A549 (cell line): Measurements from ENCODE around the gene SLC48A1. TPM values are rescaled to one million over a fixed set of nuclear protein-coding genes. Genes with fewer than 3 reads are reported as not detected.

Source experiments
- ATAC-seq, 2 experiments: fragments of 200-7000 bp in 1 of 2; fragments of >200 bp in 1 of 2; cut with Nextera tagmentation in 1 of 2; cut with Tn5 transposase in 1 of 2; 3 replicates each; pipeline versions ENCODE4 v1.8.0 to v1.9.1; 2018 to 2020; ENCODE audit warnings: mild to moderate bottlenecking in 1 of 2, moderate library complexity in 1 of 2
- CTCF ChIA-PET: fragments of 300-600 bp; sonication (Branson Sonifier 250); formaldehyde crosslinking; extraction: SDS; loops from one replicate; lab custom pipeline; 2021; ENCODE audit warnings: antibody characterized with exemption, inconsistent platforms; lab: Yijun Ruan, JAX
- POLR2A ChIA-PET: fragments of 350-600 bp; formaldehyde crosslinking; extraction: SDS; loops from one replicate; lab custom pipeline; 2021; ENCODE audit warnings: antibody characterized with exemption, inconsistent platforms; lab: Yijun Ruan, JAX
- DNase-seq, 2 experiments: peaks; one replicate each; pipeline versions ENCODE4 v3.0.0 to v3.0.0-alpha.2; 2011 to 2016; ENCODE audit warnings: low read depth in 1 of 2, low spot score in 1 of 2
- FAIRE-seq: peaks from 2 replicates; lab custom pipeline; 2011; peaks lifted over from hg19 to GRCh38; lab: Jason Lieb, UNC
- H3K27ac ChIP-seq, 2 experiments: fragments of >200 bp; sonication (Bioruptor Twin); formaldehyde crosslinking; 3 replicates each; pipeline ENCODE4 v1.5.1; 2016 to 2017
- H3K4me1 ChIP-seq: fragments of >200 bp; sonication (Bioruptor Twin); formaldehyde crosslinking; 3 replicates; pipeline ENCODE4 v1.6.1; 2016
- H3K4me2 ChIP-seq: fragments of >200 bp; sonication (Bioruptor Twin); formaldehyde crosslinking; 3 replicates; pipeline ENCODE4 v1.6.1; 2016
- H3K4me3 ChIP-seq: fragments of >200 bp; sonication (Bioruptor Twin); formaldehyde crosslinking; 3 replicates; pipeline ENCODE4 v1.5.1; 2016
- H3K9me3 ChIP-seq: fragments of >200 bp; sonication (Bioruptor Twin); formaldehyde crosslinking; 3 replicates; pipeline ENCODE4 v1.6.1; 2016
- CBX2 ChIP-seq: fragments of 200-600 bp; sonication (generic); IDR thresholded peaks from 2 replicates; pipeline ENCODE4 v1.6.1; 2016; ENCODE audit warnings: low read depth, mild to moderate bottlenecking, borderline replicate concordance
- CBX8 ChIP-seq: fragments of 200-600 bp; sonication (generic); IDR thresholded peaks from 2 replicates; pipeline ENCODE4 v1.6.1; 2016
- CEBPB ChIP-seq, 2 experiments: fragments of >200 bp in 1 of 2; sonication (Bioruptor Twin) in 1 of 2; formaldehyde crosslinking in 1 of 2; IDR thresholded peaks; 2 replicates each; pipeline ENCODE4 v1.6.1; 2012 to 2016
- CHD4 ChIP-seq: fragments of 200-600 bp; sonication (generic); IDR thresholded peaks from 2 replicates; pipeline ENCODE4 v1.6.1; 2016; ENCODE audit warnings: antibody characterized with exemption, mild to moderate bottlenecking, borderline replicate concordance
- EHF ChIP-seq: fragments of 250-450 bp; sonication (Bioruptor Pico); IDR thresholded peaks from 2 replicates; pipeline ENCODE4 v1.5.0; 2020; ENCODE audit warnings: mild to moderate bottlenecking
- ELK1 ChIP-seq: fragments of 150-350 bp; IDR thresholded peaks from 2 replicates; pipeline ENCODE4 v1.6.1; 2014; ENCODE audit warnings: low read depth, mild to moderate bottlenecking, low read length
- FOSB ChIP-seq: fragments of 250-450 bp; sonication (Bioruptor Pico); IDR thresholded peaks from 2 replicates; pipeline ENCODE4 v1.5.0; 2020; ENCODE audit warnings: mild to moderate bottlenecking, moderate library complexity
- FOXS1 ChIP-seq: fragments of 250-450 bp; sonication (Bioruptor Pico); IDR thresholded peaks from 2 replicates; pipeline ENCODE4 v1.5.0; 2020; ENCODE audit warnings: mild to moderate bottlenecking, moderate library complexity
- HDAC2 ChIP-seq: fragments of 200-600 bp; sonication (generic); IDR thresholded peaks from 2 replicates; pipeline ENCODE4 v1.6.1; 2016
- HEYL ChIP-seq: fragments of 250-450 bp; sonication (Bioruptor Pico); IDR thresholded peaks from 2 replicates; pipeline ENCODE4 v1.8.0; 2021; ENCODE audit warnings: mild to moderate bottlenecking, moderate library complexity
- HOXA7 ChIP-seq: fragments of 250-450 bp; sonication (Bioruptor Pico); IDR thresholded peaks from 2 replicates; pipeline ENCODE4 v1.5.0; 2020; ENCODE audit warnings: mild to moderate bottlenecking, moderate library complexity
- HOXB13 ChIP-seq: fragments of 250-450 bp; sonication (Bioruptor Pico); IDR thresholded peaks from 2 replicates; pipeline ENCODE4 v1.5.0; 2020; ENCODE audit warnings: low read depth, mild to moderate bottlenecking, moderate library complexity
- KDM1A ChIP-seq: fragments of 200-600 bp; sonication (generic); IDR thresholded peaks from 2 replicates; pipeline ENCODE4 v1.6.1; 2016; ENCODE audit warnings: low read depth, mild to moderate bottlenecking
- KDM5A ChIP-seq: fragments of 200-600 bp; sonication (generic); IDR thresholded peaks from 2 replicates; pipeline ENCODE4 v1.6.1; 2016; ENCODE audit warnings: antibody characterized with exemption, mild to moderate bottlenecking
- MAZ ChIP-seq: fragments of 150-350 bp; IDR thresholded peaks from 2 replicates; pipeline ENCODE4 v1.6.1; 2014; ENCODE audit warnings: antibody characterized with exemption, low read depth, low read length, borderline replicate concordance
- NPAS2 ChIP-seq: fragments of 250-450 bp; sonication (Bioruptor Pico); IDR thresholded peaks from 2 replicates; pipeline ENCODE4 v1.8.0; 2022; ENCODE audit warnings: mild to moderate bottlenecking, moderate library complexity, borderline replicate concordance
- PBX3 ChIP-seq: IDR thresholded peaks from 2 replicates; pipeline ENCODE4 v1.6.1; 2012
- POLR2A ChIP-seq: IDR thresholded peaks from 2 replicates; pipeline ENCODE4 v1.6.1; 2012; ENCODE audit warnings: mild to moderate bottlenecking, low read length
- POLR2AphosphoS2 ChIP-seq: conservative IDR thresholded peaks from 2 replicates; pipeline ENCODE4 v1.6.1; 2012; ENCODE audit warnings: low read length, improper control_type of control experiment, inconsistent platforms
- RARB ChIP-seq: fragments of 250-450 bp; sonication (Bioruptor Pico); IDR thresholded peaks from 2 replicates; pipeline ENCODE4 v1.8.0; 2021; ENCODE audit warnings: mild to moderate bottlenecking, moderate library complexity
- TP53 ChIP-seq: fragments of 250-450 bp; sonication (Bioruptor Pico); IDR thresholded peaks from 2 replicates; pipeline ENCODE4 v1.5.0; 2021; ENCODE audit warnings: mild to moderate bottlenecking, moderate library complexity
- USF2 ChIP-seq: fragments of 450-650 bp; IDR thresholded peaks from 2 replicates; pipeline ENCODE4 v1.6.1; 2014; ENCODE audit warnings: antibody characterized with exemption
- ZFP36 ChIP-seq: fragments of 450-650 bp; IDR thresholded peaks from 2 replicates; pipeline ENCODE4 v1.6.1; 2014; ENCODE audit warnings: borderline replicate concordance; ENCODE audit not compliant: partially characterized antibody
- ZSCAN20 ChIP-seq: fragments of 250-450 bp; sonication (Bioruptor Pico); IDR thresholded peaks from 2 replicates; pipeline ENCODE4 v1.8.0; 2022; ENCODE audit warnings: mild to moderate bottlenecking, moderate library complexity
- WGBS: methylation state at CpG from one replicate; pipeline ENCODE4 v1.1.6; 2017; ENCODE audit errors: missing lambda C conversion rate; 5-methylcytosine and 5-hydroxymethylcytosine counted together
- polyA plus RNA-seq, 4 experiments: library from polyadenylated mRNA; depleted of rRNA in 3 of 4; stranded (reverse); fragments of >200 nt; fragmentation: RNase III in 1 of 4; extraction: RNeasy Plus Mini Kit Qiagen cat#74134 plus additional on column Dnase treatment in 1 of 4; gene quantifications; 2 replicates in 3 of 4; 3 replicates in 1 of 4; pipeline ENCODE4 v1.2.3, GENCODE V29; 2011 to 2017

The SLC48A1 gene
- polyA plus RNA-seq, 2 of the 4 experiments (the other 2 are of a cell fraction), result 25.1 to 32.6 TPM

DNA sequence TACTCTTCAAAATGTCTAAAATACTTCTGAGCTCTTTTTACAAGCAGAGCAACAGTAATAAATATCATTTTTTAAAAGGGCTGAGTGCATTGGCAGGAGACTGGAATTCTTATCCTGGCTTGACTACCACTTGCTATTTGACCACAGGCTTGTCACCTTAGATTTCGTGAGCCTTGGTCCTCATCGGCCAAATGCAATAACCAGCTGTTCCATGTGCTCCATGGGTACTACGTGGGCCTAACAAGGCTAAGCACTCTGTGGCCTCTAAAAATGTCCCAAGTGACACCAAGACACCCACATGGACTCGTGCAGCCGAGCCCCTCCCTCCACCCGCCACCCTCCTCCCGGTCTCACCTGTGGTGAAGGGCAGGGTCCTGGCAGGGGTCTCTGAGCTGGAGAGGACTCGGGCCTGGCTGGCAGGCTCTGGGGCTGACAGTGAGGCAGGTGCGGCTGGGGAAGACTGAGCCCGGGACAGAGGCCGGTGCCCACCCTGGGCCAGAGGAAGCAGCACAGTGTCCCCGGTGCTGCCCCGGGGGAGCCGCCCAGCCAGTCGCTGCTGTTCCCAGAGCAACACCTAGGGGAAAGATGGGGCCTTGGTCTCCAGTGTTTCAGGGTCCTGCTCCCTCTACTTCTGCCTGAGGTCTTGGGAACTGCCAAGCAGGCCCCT, 20.1 kb downstream of the SLC48A1 start:
- no peaks in the 10 kb centered on the region for H3K9me3 ChIP-seq
- CTCF ChIA-PET, result interaction anchor here (0.7 to 59.0 kb wide), 10 partner anchors 9 to 157 kb away, joined by 3 to 1532 read pairs (median 4); partner anchors contain the start of genes ENDOU, HDAC7 and RAPGEF3
- no peak for DNase-seq
- no peak overlapping the region for H3K4me3 ChIP-seq
- no peak overlapping the region for H3K4me2 ChIP-seq
- POLR2A ChIA-PET, result interaction anchor here (0.6 kb wide), 1 partner anchor 34 kb away, joined by 3 read pairs; no protein-coding TSS in a partner anchor
- H3K27ac ChIP-seq, result no peak overlapping the region
- TF ChIP-seq USF2 (no peak), HOXB13 (no peak), CBX8 (no peak), ZFP36 (no peak), CHD4 (no peak), HOXA7 (CRISPR knock-in tag) (no peak), PBX3 (no peak), ELK1 (no peak), TP53 (no peak), KDM5A (no peak), ZSCAN20 (CRISPR knock-in tag) (no peak), FOXS1 (CRISPR knock-in tag) (no peak), KDM1A (no peak), POLR2A (no peak), NPAS2 (CRISPR knock-in tag) (no peak), POLR2AphosphoS2 (no peak), CBX2 (no peak), EHF (no peak)
- TF ChIP-seq, all 56 proteins: peak for 0
- no peaks in the 10 kb centered on the region for H3K4me1 ChIP-seq
- FAIRE-seq (no peak), ATAC-seq (no peak)
- 94% methylated on average over 10 of the region's 15 CpGs for WGBS

DNA sequence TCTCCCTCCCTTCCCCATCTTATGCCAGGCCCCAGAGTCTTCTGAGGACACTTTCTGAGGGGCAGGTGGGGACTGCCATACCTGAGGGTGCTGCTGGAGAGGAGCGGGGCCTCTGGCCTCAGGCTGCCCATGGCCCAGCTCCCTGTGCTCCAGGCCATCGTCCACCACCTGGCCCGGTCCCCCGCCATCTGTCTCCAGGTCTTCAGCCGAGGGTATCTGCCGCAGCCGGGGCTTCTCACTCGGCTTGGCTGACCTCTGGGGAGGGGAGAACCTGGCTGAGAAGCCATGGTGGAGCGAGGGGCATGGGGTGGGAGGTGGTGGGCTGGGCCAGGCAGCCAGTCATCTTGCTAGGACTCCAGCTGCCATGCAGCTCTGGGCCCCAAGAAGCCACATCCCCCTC, 21.6 kb downstream of the SLC48A1 start:
- CTCF ChIA-PET, result interaction anchor here (1.2 to 59.0 kb wide), 7 partner anchors 9 to 79 kb away, joined by 3 to 1532 read pairs (median 28); partner anchors contain the start of genes ENDOU and RAPGEF3
- WGBS, result 100% methylated on average over 1 of the region's 9 CpGs
- no peaks in the 10 kb centered on the region for H3K4me1 ChIP-seq
- no peak overlapping the region for H3K27ac ChIP-seq
- DNase-seq (no peak), FAIRE-seq (no peak), ATAC-seq (no peak)
- TF ChIP-seq HOXA7 (CRISPR knock-in tag) (no peak), CEBPB (IDR thresholded peaks at IDR 0.05) (no peak), ZFP36 (no peak), HEYL (CRISPR knock-in tag) (no peak), HDAC2 (no peak)
- H3K9me3 ChIP-seq, result no peaks in the 10 kb centered on the region
- POLR2A ChIA-PET, result no interaction called here
- H3K4me3 ChIP-seq, result no peak overlapping the region
- H3K4me2 ChIP-seq, result no peak overlapping the region

- ChIA-PET POLR2A (no interaction called here), CTCF (interaction anchor here (1.2 to 59.0 kb wide), 7 partner anchors 9 to 80 kb away, joined by 3 to 1532 read pairs (median 28); partner anchors contain the start of genes ENDOU and RAPGEF3)
- DNase-seq (no peak), ATAC-seq (no peak), FAIRE-seq (no peak)
- Histone ChIP-seq H3K27ac (no peak overlapping the region), H3K9me3 (no peaks in the 10 kb centered on the region), H3K4me1 (no peaks in the 10 kb centered on the region), H3K4me3 (no peak overlapping the region), H3K4me2 (no peak overlapping the region)
- TF ChIP-seq MAZ, result no peak
- no peak for TF ChIP-seq RARB (CRISPR knock-in tag)
- no peak for TF ChIP-seq HOXB13
- no peak for TF ChIP-seq FOSB (CRISPR knock-in tag)
- TF ChIP-seq CBX2, result no peak
- 92% methylated on average over 16 of the region's 21 CpGs for WGBS
Measured at GRCh38 chr12:47795121-47795813, 22.2 kb downstream of the SLC48A1 start.
